Measurements from ENCODE around the gene DOCK8. TPM values are rescaled to one million over a fixed set of nuclear protein-coding genes. Genes with fewer than 3 reads are reported as not detected.

The DOCK8 gene
- total RNA-seq, 1 experiment from 2014 or later, result 0.37 TPM

DNA sequence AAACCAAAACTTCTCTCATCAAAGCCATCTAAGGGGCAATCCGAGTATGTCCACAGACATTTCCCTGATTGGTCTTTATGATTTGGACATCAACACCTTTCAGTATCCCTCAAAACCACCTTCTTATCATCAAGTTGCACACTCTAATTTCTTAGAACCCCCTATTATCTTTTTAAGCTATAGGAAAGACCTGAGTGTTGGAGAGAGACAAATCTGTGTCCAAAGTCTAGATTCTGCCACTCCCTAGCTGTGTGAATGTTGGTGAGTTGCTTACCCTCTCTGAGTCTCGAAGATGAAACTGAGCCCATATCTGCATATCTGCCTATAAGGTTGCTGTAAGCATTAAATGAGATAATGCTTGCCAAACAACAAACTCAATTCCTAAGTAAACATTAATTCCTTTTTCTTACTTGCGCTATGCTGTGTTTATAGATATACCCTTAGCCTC is 159.1 kb downstream of the DOCK8 start:
- H3K79me2 ChIP-seq (ENCODE audit: insufficient read depth, low read length), result no peaks in the 10 kb centered on the region
- no TSS peak for BruUV-seq (replicated peaks)
- no peak overlapping the region for H3K9ac ChIP-seq (ENCODE audit: low read length)
- CTCF ChIA-PET, result no interaction called here
- no peak for ATAC-seq
- H4K20me1 ChIP-seq (ENCODE audit: insufficient read depth), result no peaks in the 10 kb centered on the region
- no peak for DNase-seq (ENCODE audit: low read depth, low spot score)
- intact Hi-C loops (cut with micrococcal nuclease), result no loop called here
- no peaks in the 10 kb centered on the region for H3K36me3 ChIP-seq (ENCODE audit: control insufficient read depth in 1 of 2, insufficient read depth in 2 of 2, low read length in 2 of 2)
- H3K9me2 ChIP-seq (ENCODE audit: insufficient read depth), result no peaks in the 10 kb centered on the region
- POLR2A ChIA-PET, result no interaction called here
- TF ChIP-seq ZFX (IDR thresholded peaks at IDR 0.05), result no peak
- TF ChIP-seq YY1 (IDR thresholded peaks at IDR 0.05; ENCODE audit: extremely low read depth, insufficient replicate concordance, low read depth, low read length), result no peak
- no peak for TF ChIP-seq JUND (IDR thresholded peaks at IDR 0.05)
- no peak for TF ChIP-seq SRF (IDR thresholded peaks at IDR 0.05; ENCODE audit: low read depth)
- TF ChIP-seq SIN3A (IDR thresholded peaks at IDR 0.05; ENCODE audit: low read depth), result no peak
- no peak for TF ChIP-seq ZBTB33 (IDR thresholded peaks at IDR 0.05; ENCODE audit: extremely low read depth, insufficient replicate concordance, low read length)
- no peak for TF ChIP-seq SP1 (IDR thresholded peaks at IDR 0.05; ENCODE audit: low read depth)
- no peak for TF ChIP-seq ZNF274 (IDR thresholded peaks at IDR 0.05; ENCODE audit: low read depth, low read length)
- H3K27ac ChIP-seq (ENCODE audit: low read depth, low read length), result no peak overlapping the region
- no peak overlapping the region for H3K4me3 ChIP-seq (replicated peaks in 1 of 2; ENCODE audit: low read depth in 1 of 2, low read length in 2 of 2)
- no peaks in the 10 kb centered on the region for H3K4me1 ChIP-seq (ENCODE audit: control insufficient read depth in 1 of 2, insufficient read depth in 2 of 2, low read length in 2 of 2)
- no peak overlapping the region for H2AFZ ChIP-seq (ENCODE audit: low read depth, low read length, poor library complexity, severe bottlenecking)
- H3K9me3 ChIP-seq (ENCODE audit: control insufficient read depth in 1 of 2, insufficient read depth in 1 of 2, low read depth in 1 of 2, low read length in 2 of 2), result no peaks in the 10 kb centered on the region
- H3K27me3 ChIP-seq (ENCODE audit: insufficient read depth, low read length), result 0 out of 2 replicates have a peak, but pooled peaks cover 10% of the 10 kb centered on the region
- H3K4me2 ChIP-seq (ENCODE audit: low read length), result no peak overlapping the region
- RAD21 ChIA-PET (ENCODE audit: low non-redundant PET in 1 of 2, low total read pairs in 2 of 2, uncharacterized antibody in 2 of 2, unreplicated experiment in 2 of 2), result no interaction called here

GRCh38 chr9:374736-375135 is 160.1 kb downstream of the DOCK8 start:
- no peak overlapping the region for H3K4me2 ChIP-seq (ENCODE audit: low read length)
- intact Hi-C loops (cut with micrococcal nuclease), result no loop called here
- H3K4me3 ChIP-seq (replicated peaks in 1 of 2; ENCODE audit: low read depth in 1 of 2, low read length in 2 of 2), result no peak overlapping the region
- H3K79me2 ChIP-seq (ENCODE audit: insufficient read depth, low read length), result no peaks in the 10 kb centered on the region
- POLR2A ChIA-PET, result no interaction called here
- no peaks in the 10 kb centered on the region for H3K9me2 ChIP-seq (ENCODE audit: insufficient read depth)
- H3K4me1 ChIP-seq (ENCODE audit: control insufficient read depth in 1 of 2, insufficient read depth in 2 of 2, low read length in 2 of 2), result no peaks in the 10 kb centered on the region
- no peak overlapping the region for H3K9ac ChIP-seq (ENCODE audit: low read length)
- H4K20me1 ChIP-seq (ENCODE audit: insufficient read depth), result no peaks in the 10 kb centered on the region
- TF ChIP-seq REST (IDR thresholded peaks at IDR 0.05; ENCODE audit: low read depth) (no peak), POLR2AphosphoS5 (IDR thresholded peaks at IDR 0.05; ENCODE audit: low read depth, low read length) (no peak), SIN3A (IDR thresholded peaks at IDR 0.05; ENCODE audit: low read depth) (no peak), ZNF274 (IDR thresholded peaks at IDR 0.05; ENCODE audit: low read depth, low read length) (no peak), RAD21 (IDR thresholded peaks at IDR 0.05; ENCODE audit: low read depth) (no peak), ELF1 (IDR thresholded peaks at IDR 0.05; ENCODE audit: borderline replicate concordance, low read depth) (no peak)
- RAD21 ChIA-PET (ENCODE audit: low non-redundant PET in 1 of 2, low total read pairs in 2 of 2, uncharacterized antibody in 2 of 2, unreplicated experiment in 2 of 2), result no interaction called here
- no peaks in the 10 kb centered on the region for H3K36me3 ChIP-seq (ENCODE audit: control insufficient read depth in 1 of 2, insufficient read depth in 2 of 2, low read length in 2 of 2)
- CTCF ChIA-PET, result no interaction called here
- BruUV-seq (replicated peaks), result no TSS peak
- H3K27ac ChIP-seq (ENCODE audit: low read depth, low read length), result no peak overlapping the region
- no peak for ATAC-seq
- H3K27me3 ChIP-seq (ENCODE audit: insufficient read depth, low read length), result 0 out of 2 replicates have a peak, but pooled peaks cover 10% of the 10 kb centered on the region
- no peak for DNase-seq (ENCODE audit: low read depth, low spot score)
- no peaks in the 10 kb centered on the region for H3K9me3 ChIP-seq (ENCODE audit: control insufficient read depth in 1 of 2, insufficient read depth in 1 of 2, low read depth in 1 of 2, low read length in 2 of 2)
- no peak overlapping the region for H2AFZ ChIP-seq (ENCODE audit: low read depth, low read length, poor library complexity, severe bottlenecking)

Data from HCT116 (cell line).